GM12878 (cell line): ENCODE data around the gene ITIH5. TPM values are rescaled to one million over a fixed set of nuclear protein-coding genes. Genes with fewer than 3 reads are reported as not detected.

ENCODE experiments used
- ATAC-seq: fragments of 200-7000 bp; cut with Tn5 transposase; 3 replicates; pipeline ENCODE4 v1.9.1; 2020; ENCODE audit warnings: mild to moderate bottlenecking, moderate library complexity
- BruUV-seq: library from RNA; stranded (reverse); fragments of 400-500 nt; replicated peaks from 2 replicates; lab custom pipeline; 2021; lab: Mats Ljungman, UMichigan
- CTCF ChIA-PET: fragments of 300-600 bp; sonication (Branson Sonifier 250); formaldehyde crosslinking; extraction: SDS; loops from one replicate; lab custom pipeline; 2021; ENCODE audit warnings: inconsistent platforms; lab: Yijun Ruan, JAX
- POLR2A ChIA-PET: fragments of 350-600 bp; formaldehyde crosslinking; extraction: SDS; loops from one replicate; lab custom pipeline; 2021; ENCODE audit warnings: inconsistent platforms; lab: Charles Lee
- RAD21 ChIA-PET: fragments of 300-600 bp; sonication (Branson Sonifier 250); formaldehyde crosslinking; loops from one replicate; lab custom pipeline; 2023; ENCODE audit warnings: antibody characterized with exemption; ENCODE audit not compliant: unreplicated experiment; lab: Charles Lee
- SMC1A ChIA-PET: fragments of 300-600 bp; sonication (Branson Sonifier 250); formaldehyde crosslinking; loops from one replicate; lab custom pipeline; 2023; ENCODE audit not compliant: unreplicated experiment, uncharacterized antibody; lab: Charles Lee
- DNase-seq: peaks from one replicate; pipeline ENCODE4 v3.0.0-alpha.2; 2011; ENCODE audit warnings: low read depth, low spot score
- FAIRE-seq: peaks from 3 replicates; lab custom pipeline; 2011; peaks lifted over from hg19 to GRCh38; lab: Jason Lieb, UNC
- H2AFZ ChIP-seq: 2 replicates; pipeline ENCODE4 v1.6.0; 2011; ENCODE audit warnings: low read depth, low read length, control low read depth; ENCODE audit not compliant: control insufficient read depth
- H3K27ac ChIP-seq: 2 replicates; pipeline ENCODE4 v1.5.1; 2011; ENCODE audit warnings: control low read depth; ENCODE audit not compliant: control insufficient read depth, insufficient read depth
- H3K27me3 ChIP-seq, 2 experiments: replicated peaks in 1 of 2; 2 replicates each; pipeline versions ENCODE4 v1.6.0 to v1.6.1; 2011; ENCODE audit warnings: low read length in 1 of 2; ENCODE audit not compliant: control insufficient read depth in 2 of 2, insufficient read depth in 2 of 2
- H3K36me3 ChIP-seq, 2 experiments: 2 replicates each; pipeline ENCODE4 v1.5.1; 2011; ENCODE audit warnings: low read length in 1 of 2; ENCODE audit not compliant: control insufficient read depth in 2 of 2, insufficient read depth in 2 of 2
- H3K4me1 ChIP-seq: 2 replicates; pipeline ENCODE4 v1.6.1; 2011; ENCODE audit warnings: mild to moderate bottlenecking, low read length, moderate library complexity, mixed read lengths; ENCODE audit not compliant: control insufficient read depth, insufficient read depth
- H3K4me2 ChIP-seq: 2 replicates; pipeline ENCODE4 v1.6.0; 2011; ENCODE audit warnings: control low read depth; ENCODE audit not compliant: control insufficient read depth, insufficient read depth
- H3K4me3 ChIP-seq: fragments of 200-600 bp; sonication (generic); 2 replicates; pipeline ENCODE4 v1.5.1; 2016
- H3K79me2 ChIP-seq: 2 replicates; pipeline ENCODE4 v1.6.0; 2011; ENCODE audit warnings: low read length; ENCODE audit not compliant: control insufficient read depth, insufficient read depth
- H3K9ac ChIP-seq: 2 replicates; pipeline ENCODE4 v1.8.0; 2011; ENCODE audit warnings: low read length, control low read depth, mixed read lengths; ENCODE audit not compliant: control insufficient read depth, insufficient read depth
- H3K9me3 ChIP-seq: replicated peaks from 3 replicates; pipeline ENCODE4 v1.5.1; 2011; ENCODE audit warnings: mild to moderate bottlenecking, low read length; ENCODE audit not compliant: control insufficient read depth, insufficient read depth
- H4K20me1 ChIP-seq: 2 replicates; pipeline ENCODE4 v1.6.0; 2011; ENCODE audit not compliant: control insufficient read depth, insufficient read depth
- BHLHE40 ChIP-seq, 2 experiments: fragments of 450-650 bp in 1 of 2; IDR thresholded peaks; 2 replicates each; pipeline ENCODE4 v1.6.1; 2011 to 2017; ENCODE audit warnings: low read depth in 2 of 2, borderline replicate concordance in 1 of 2, improper control_type of control experiment in 1 of 2, low read length in 1 of 2, mild to moderate bottlenecking in 1 of 2
- CHD1 ChIP-seq: IDR thresholded peaks from 2 replicates; pipeline ENCODE4 v1.6.1; 2012; ENCODE audit warnings: low read depth, low read length, improper control_type of control experiment
- EZH2 ChIP-seq: IDR thresholded peaks from 2 replicates; pipeline ENCODE4 v1.6.1; 2012; ENCODE audit warnings: low read depth, mild to moderate bottlenecking, control low read depth, inconsistent platforms, low read length, borderline replicate concordance; ENCODE audit not compliant: control insufficient read depth
- FOS ChIP-seq: IDR thresholded peaks from 3 replicates; pipeline ENCODE4 v1.6.1; 2011; ENCODE audit warnings: borderline replicate concordance; ENCODE audit not compliant: insufficient read length; ENCODE audit errors: extremely low read depth
- FOXK2 ChIP-seq: fragments of 450-650 bp; IDR thresholded peaks from 2 replicates; pipeline ENCODE4 v1.6.1; 2017; ENCODE audit warnings: mild to moderate bottlenecking, moderate library complexity
- HDAC2 ChIP-seq: fragments of 200-600 bp; sonication (generic); IDR thresholded peaks from 2 replicates; pipeline ENCODE4 v1.6.1; 2017
- HDAC6 ChIP-seq: fragments of 200-600 bp; sonication (generic); IDR thresholded peaks from one replicate; pipeline ENCODE4 v1.8.0; 2017; ENCODE audit warnings: antibody characterized with exemption; ENCODE audit not compliant: unreplicated experiment
- HSF1 ChIP-seq: fragments of 150-350 bp; IDR thresholded peaks from 2 replicates; pipeline ENCODE4 v1.6.1; 2014; ENCODE audit warnings: mild to moderate bottlenecking, low read depth, low read length
- JUNB ChIP-seq: IDR thresholded peaks from 2 replicates; pipeline ENCODE4 v1.6.1; 2016; ENCODE audit warnings: antibody characterized with exemption, mild to moderate bottlenecking
- JUND ChIP-seq: IDR thresholded peaks from 2 replicates; pipeline ENCODE4 v1.6.1; 2012; ENCODE audit warnings: low read depth, mild to moderate bottlenecking, low read length, improper control_type of control experiment, moderate library complexity
- SMAD5 ChIP-seq: IDR thresholded peaks from 2 replicates; pipeline ENCODE4 v1.6.1; 2016; ENCODE audit warnings: antibody characterized with exemption, low read depth
- TCF12 ChIP-seq: IDR thresholded peaks from 2 replicates; pipeline ENCODE4 v1.6.1; 2011; ENCODE audit warnings: low read depth, mild to moderate bottlenecking, low read length
- WRNIP1 ChIP-seq: IDR thresholded peaks from 2 replicates; pipeline ENCODE4 v1.6.1; 2011; ENCODE audit warnings: low read depth, low read length, improper control_type of control experiment, borderline replicate concordance
- ZBTB11 ChIP-seq: fragments of 450-650 bp; formaldehyde crosslinking; IDR thresholded peaks from 2 replicates; pipeline ENCODE4 v1.5.0; 2022; ENCODE audit warnings: mild to moderate bottlenecking, missing genetic modification characterization
- ZNF217 ChIP-seq: fragments of 450-650 bp; IDR thresholded peaks from 2 replicates; pipeline ENCODE4 v1.6.1; 2017; ENCODE audit warnings: antibody characterized with exemption, mild to moderate bottlenecking
- ZNF384 ChIP-seq: IDR thresholded peaks from 2 replicates; pipeline ENCODE4 v1.6.1; 2012; ENCODE audit warnings: low read depth, mild to moderate bottlenecking, low read length, improper control_type of control experiment, borderline replicate concordance
- ZNF622 ChIP-seq: fragments of 450-650 bp; IDR thresholded peaks from 2 replicates; pipeline ENCODE4 v1.6.1; 2017; ENCODE audit warnings: mild to moderate bottlenecking, inconsistent platforms
- WGBS: methylation state at CpG from one replicate; pipeline ENCODE4 v1.1.6; 2016; ENCODE audit warnings: low lambda C conversion rate; ENCODE audit not compliant: insufficient replicate concordance, insufficient coverage; ENCODE audit errors: missing lambda C conversion rate; 5-methylcytosine and 5-hydroxymethylcytosine counted together
- in situ Hi-C: fragments of 300-500 bp; cut with MboI; formaldehyde crosslinking; loops from 9 replicates; pipeline ENCODE4 v1.14.3; 2018; ENCODE audit warnings: mixed read lengths
- intact Hi-C: fragments of 100-400 bp; cut with micrococcal nuclease; formaldehyde crosslinking; loops from one replicate; pipeline ENCODE4 v1.14.2; 2022; ENCODE audit not compliant: unreplicated experiment
- polyA plus RNA-seq, 11 experiments: library from polyadenylated mRNA; depleted of rRNA in 4 of 11; unstranded in 6 of 11; stranded (reverse) in 5 of 11; fragments of >200 nt; fragmentation: Nextera tagmentation in 4 of 11; fragmentation: Illumina TruSeq in 1 of 11; extraction: Ambion mirVana in 4 of 11; extraction: Trizol in 1 of 11; gene quantifications; 1 replicate in 1 of 11; 2 replicates in 10 of 11; pipeline versions ENCODE4 v1.2.1 to v1.2.3, GENCODE V29; 2011 to 2016; ENCODE audit warnings: inconsistent platforms in 2 of 11, missing spikeins in 2 of 11, low read depth in 1 of 11
- total RNA-seq, 4 experiments: library from RNA; depleted of rRNA in 3 of 4; stranded (reverse); fragments of >200 nt in 3 of 4; fragmentation: Illumina TruSeq in 1 of 4; extraction: Trizol in 1 of 4; gene quantifications; 2 replicates each; pipeline versions ENCODE4 v1.2.1 to v1.2.3, GENCODE V29; 2013 to 2021
- TF ChIP-seq, protein P1 (sequence below): fragments of 450-650 bp; IDR thresholded peaks from 2 replicates; pipeline ENCODE4 v1.6.1; 2018; ENCODE audit warnings: borderline replicate concordance, mild to moderate bottlenecking; ENCODE audit not compliant: partially characterized antibody

ITIH5 gene
- total and polyA plus RNA-seq, 10 of the 15 experiments (the other 5 are each of a cell fraction or from before 2014, with no cell fraction given) = 0.14 to 0.43 (median 0.21) TPM; not detected in 7

GRCh38 chr10:7567911-7568620 lies 98.7 kb downstream of the ITIH5 start:
- Histone ChIP-seq H3K4me1 (no peaks in the 10 kb centered on the region), H3K27ac (no peak overlapping the region), H4K20me1 (no peaks in the 10 kb centered on the region), H3K9ac (no peak overlapping the region), H3K79me2 (no peaks in the 10 kb centered on the region), H3K27me3 (0 out of 4 replicates have a peak, but pooled peaks cover 0 to 2% of the 10 kb centered on the region in 2 experiments), H3K4me2 (no peak overlapping the region), H2AFZ (no peak overlapping the region), H3K4me3 (no peak overlapping the region), H3K9me3 (no peaks in the 10 kb centered on the region), H3K36me3 (no peaks in the 10 kb centered on the region)
- DNase-seq (no peak), ATAC-seq (no peak), FAIRE-seq (no peak)
- intact Hi-C loops = no loop called here
- no TSS peak for BruUV-seq
- in situ Hi-C loops = no loop called here
- ChIA-PET POLR2A (no interaction called here), CTCF (no interaction called here), SMC1A (interaction anchor here (0.6 kb wide), 1 partner anchor 25 kb away, joined by 3 read pairs; no protein-coding TSS in a partner anchor), RAD21 (no interaction called here)
- WGBS = 25% methylated on average over 4 of the region's 4 CpGs
- TF ChIP-seq HDAC6 (no peak), TCF12 (no peak), JUND (no peak), ZNF217 (no peak), HDAC2 (no peak), CHD1 (no peak), EZH2 (no peak), ZBTB11 (CRISPR knock-in tag) (no peak), WRNIP1 (no peak), ZNF622 (no peak), FOXK2 (no peak), JUNB (no peak), SMAD5 (no peak), ZNF384 (no peak), HSF1 (no peak), BHLHE40 (IDR thresholded peaks at IDR 0.05; ENCODE audit: borderline replicate concordance in 1 of 2, low read depth in 2 of 2, low read length in 1 of 2) (no peak), FOS (no peak)
- TF ChIP-seq, protein P1, sequence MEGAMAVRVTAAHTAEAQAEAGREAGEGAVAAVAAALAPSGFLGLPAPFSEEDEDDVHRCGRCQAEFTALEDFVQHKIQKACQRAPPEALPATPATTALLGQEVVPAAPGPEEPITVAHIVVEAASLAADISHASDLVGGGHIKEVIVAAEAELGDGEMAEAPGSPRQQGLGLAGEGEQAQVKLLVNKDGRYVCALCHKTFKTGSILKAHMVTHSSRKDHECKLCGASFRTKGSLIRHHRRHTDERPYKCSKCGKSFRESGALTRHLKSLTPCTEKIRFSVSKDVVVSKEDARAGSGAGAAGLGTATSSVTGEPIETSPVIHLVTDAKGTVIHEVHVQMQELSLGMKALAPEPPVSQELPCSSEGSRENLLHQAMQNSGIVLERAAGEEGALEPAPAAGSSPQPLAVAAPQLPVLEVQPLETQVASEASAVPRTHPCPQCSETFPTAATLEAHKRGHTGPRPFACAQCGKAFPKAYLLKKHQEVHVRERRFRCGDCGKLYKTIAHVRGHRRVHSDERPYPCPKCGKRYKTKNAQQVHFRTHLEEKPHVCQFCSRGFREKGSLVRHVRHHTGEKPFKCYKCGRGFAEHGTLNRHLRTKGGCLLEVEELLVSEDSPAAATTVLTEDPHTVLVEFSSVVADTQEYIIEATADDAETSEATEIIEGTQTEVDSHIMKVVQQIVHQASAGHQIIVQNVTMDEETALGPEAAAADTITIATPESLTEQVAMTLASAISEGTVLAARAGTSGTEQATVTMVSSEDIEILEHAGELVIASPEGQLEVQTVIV = no peak
